HepG2 (cell line): ENCODE results near the gene FAM200B. TPM values are rescaled to one million over a fixed set of nuclear protein-coding genes. Genes with fewer than 3 reads are reported as not detected.

Source experiments
- ATAC-seq: fragments of 200-7000 bp; cut with Tn5 transposase; 3 replicates; pipeline ENCODE4 v1.9.1; 2020; ENCODE audit warnings: mild to moderate bottlenecking, moderate library complexity
- BruUV-seq: library from RNA; stranded (reverse); fragments of 400-500 nt; replicated peaks from 2 replicates; lab custom pipeline; 2021; lab: Mats Ljungman, UMichigan
- CTCF ChIA-PET: fragments of 300-600 bp; formaldehyde crosslinking; extraction: SDS; loops from one replicate; lab custom pipeline; 2021; ENCODE audit warnings: low total read pairs, inconsistent platforms, low intra/inter-chr PET ratio; lab: Yijun Ruan, JAX
- POLR2A ChIA-PET: fragments of 350-600 bp; sonication (Branson Sonifier 250); formaldehyde crosslinking; loops from one replicate; lab custom pipeline; 2020; ENCODE audit warnings: antibody characterized with exemption, inconsistent platforms; lab: Yijun Ruan, JAX
- DNase-seq: peaks from one replicate; pipeline ENCODE4 v3.0.0-alpha.2; 2015; ENCODE audit warnings: low spot score
- FAIRE-seq: peaks from 3 replicates; lab custom pipeline; 2011; peaks lifted over from hg19 to GRCh38; lab: Jason Lieb, UNC
- H2AFZ ChIP-seq: one replicate; pipeline ENCODE4 v1.6.1; 2011; ENCODE audit warnings: low read length, inconsistent platforms
- H3K27ac ChIP-seq: fragments of 300-600 bp; 3 replicates; pipeline ENCODE4 v1.8.0; 2011; ENCODE audit warnings: mixed run types, mild to moderate bottlenecking, mixed read lengths, low read length, inconsistent platforms; ENCODE audit not compliant: insufficient read depth; ENCODE audit errors: extremely low read length
- H3K27me3 ChIP-seq, 2 experiments: fragments of 200-600 bp in 1 of 2; 2 replicates in 1 of 2; 3 replicates in 1 of 2; pipeline versions ENCODE4 v1.6.0 to v1.8.0; 2011; ENCODE audit warnings: low read length in 2 of 2, mild to moderate bottlenecking in 2 of 2, moderate library complexity in 2 of 2, inconsistent platforms in 1 of 2; ENCODE audit not compliant: insufficient read depth in 2 of 2, control insufficient read depth in 1 of 2
- H3K36me3 ChIP-seq, 2 experiments: fragments of 200-600 bp in 1 of 2; replicated peaks in 1 of 2; 2 replicates in 1 of 2; 3 replicates in 1 of 2; pipeline versions ENCODE4 v1.5.1 to v1.8.0; 2011; ENCODE audit warnings: low read length in 2 of 2, inconsistent platforms in 1 of 2; ENCODE audit not compliant: insufficient read depth in 2 of 2, control insufficient read depth in 1 of 2
- H3K4me1 ChIP-seq: 2 replicates; pipeline ENCODE4 v1.5.1; 2012; ENCODE audit warnings: low read length, inconsistent platforms; ENCODE audit not compliant: insufficient read depth
- H3K4me2 ChIP-seq: 2 replicates; pipeline ENCODE4 v1.6.0; 2011; ENCODE audit warnings: low read depth, low read length, inconsistent platforms
- H3K4me3 ChIP-seq, 3 experiments: fragments of 200-600 bp in 1 of 3; sonication (generic), shearing (Covaris generic) in 1 of 3; replicated peaks in 1 of 3; 2 replicates each; pipeline ENCODE4 v1.5.1; 2011 to 2016; ENCODE audit warnings: low read length in 3 of 3, inconsistent platforms in 2 of 3, low read depth in 2 of 3, mild to moderate bottlenecking in 2 of 3, control low read depth in 1 of 3, mixed read lengths in 1 of 3; ENCODE audit not compliant: insufficient read depth in 1 of 3
- H3K79me2 ChIP-seq: one replicate; pipeline ENCODE4 v1.6.1; 2011; ENCODE audit warnings: low read length, inconsistent platforms; ENCODE audit not compliant: insufficient read depth
- H3K9ac ChIP-seq: 2 replicates; pipeline ENCODE4 v1.6.0; 2011; ENCODE audit warnings: mild to moderate bottlenecking, low read depth, low read length, inconsistent platforms; ENCODE audit not compliant: insufficient read depth
- H3K9me3 ChIP-seq: 2 replicates; pipeline ENCODE4 v1.5.1; 2012; ENCODE audit warnings: mild to moderate bottlenecking, low read length
- H4K20me1 ChIP-seq: 2 replicates; pipeline ENCODE4 v1.6.0; 2011; ENCODE audit warnings: inconsistent platforms, mild to moderate bottlenecking, low read length, moderate library complexity; ENCODE audit not compliant: insufficient read depth
- BCL6 ChIP-seq: IDR thresholded peaks from 2 replicates; pipeline ENCODE4 v1.6.1; 2016; ENCODE audit warnings: missing genetic modification reagents, missing compliant biosample characterization
- CEBPB ChIP-seq: IDR thresholded peaks from 2 replicates; pipeline ENCODE4 v1.6.1; 2011; ENCODE audit warnings: low read depth, low read length, improper control_type of control experiment, borderline replicate concordance
- FOXA3 ChIP-seq: IDR thresholded peaks from 2 replicates; pipeline ENCODE4 v1.6.1; 2016; ENCODE audit warnings: missing genetic modification reagents, missing compliant biosample characterization
- HMGA1 ChIP-seq: sonication (generic); formaldehyde crosslinking; conservative IDR thresholded peaks from 2 replicates; pipeline ENCODE4 v1.4.0; 2020; ENCODE audit warnings: missing genetic modification reagents
- HNRNPL ChIP-seq: fragments of 200-400 bp; formaldehyde crosslinking; IDR thresholded peaks from 2 replicates; pipeline ENCODE4 v1.6.1; 2017; ENCODE audit warnings: mild to moderate bottlenecking, low read depth, low read length
- PBX2 ChIP-seq: IDR thresholded peaks from 2 replicates; pipeline ENCODE4 v1.6.1; 2016; ENCODE audit warnings: control low read depth
- TBX3 ChIP-seq: fragments of 450-650 bp; IDR thresholded peaks from 2 replicates; pipeline ENCODE4 v1.6.1; 2017; ENCODE audit warnings: antibody characterized with exemption, mild to moderate bottlenecking, inconsistent platforms, borderline replicate concordance
- USF2 ChIP-seq, 2 experiments: sonication (generic) in 1 of 2; formaldehyde crosslinking in 1 of 2; IDR thresholded peaks; 2 replicates each; pipeline versions ENCODE4 v1.5.1 to v1.6.1; 2011 to 2020; ENCODE audit warnings: borderline replicate concordance in 1 of 2, low read depth in 1 of 2, low read length in 1 of 2, mild to moderate bottlenecking in 1 of 2, missing genetic modification reagents in 1 of 2, moderate library complexity in 1 of 2
- ZBTB34 ChIP-seq: sonication (generic); formaldehyde crosslinking; IDR thresholded peaks from 2 replicates; pipeline ENCODE4 v1.8.0; 2022; ENCODE audit warnings: mild to moderate bottlenecking, missing genetic modification reagents
- ZBTB37 ChIP-seq: sonication (generic); formaldehyde crosslinking; IDR thresholded peaks from 2 replicates; pipeline ENCODE4 v1.4.0; 2020; ENCODE audit warnings: mild to moderate bottlenecking, missing genetic modification reagents
- ZMYM2 ChIP-seq: sonication (generic); formaldehyde crosslinking; IDR thresholded peaks from 2 replicates; pipeline ENCODE4 v1.8.0; 2022; ENCODE audit warnings: mild to moderate bottlenecking, missing genetic modification reagents
- ZNF205 ChIP-seq: IDR thresholded peaks from 2 replicates; pipeline ENCODE4 v1.6.1; 2018; ENCODE audit warnings: missing biosample characterization, missing genetic modification reagents
- ZNF543 ChIP-seq: sonication (generic); formaldehyde crosslinking; IDR thresholded peaks from 2 replicates; pipeline ENCODE4 v1.4.0; 2020; ENCODE audit warnings: mild to moderate bottlenecking, missing genetic modification reagents
- ZNF749 ChIP-seq: sonication (generic); formaldehyde crosslinking; IDR thresholded peaks from 2 replicates; pipeline ENCODE4 v1.8.0; 2022; ENCODE audit warnings: mild to moderate bottlenecking, missing genetic modification reagents, moderate library complexity, borderline replicate concordance
- WGBS: methylation state at CpG from one replicate; pipeline ENCODE4 v1.1.6; 2017; ENCODE audit warnings: low lambda C conversion rate; 5-methylcytosine and 5-hydroxymethylcytosine counted together
- in situ Hi-C: cut with HindIII; loops from 2 replicates; pipeline ENCODE4 v1.10.0; 2017; ENCODE audit warnings: low pct_unique_long_range_greater_than_20kb; ENCODE audit not compliant: extremely low pct_ligation_motif_present
- intact Hi-C: fragments of 100-400 bp; cut with micrococcal nuclease; formaldehyde crosslinking; loops from one replicate; pipeline ENCODE4 v1.10.0; 2022; ENCODE audit not compliant: unreplicated experiment
- polyA plus RNA-seq, 8 experiments: library from polyadenylated mRNA; depleted of rRNA in 3 of 8; stranded (reverse) in 7 of 8; unstranded in 1 of 8; fragments of >200 nt; fragmentation: Illumina TruSeq in 4 of 8; extraction: Trizol in 4 of 8; gene quantifications; 2 replicates each; pipeline versions ENCODE4 v1.2.1 to v1.2.3, GENCODE V29; 2011 to 2016; ENCODE audit warnings: low read depth in 4 of 8, missing spikeins in 1 of 8, mixed read lengths in 1 of 8; ENCODE audit not compliant: insufficient read depth in 1 of 8
- total RNA-seq, 5 experiments: library from RNA; depleted of rRNA; stranded (reverse); fragments of >200 nt; fragmentation: Illumina TruSeq; extraction: Trizol; gene quantifications; 2 replicates each; pipeline ENCODE4 v1.2.3, GENCODE V29; 2016; ENCODE audit warnings: low read depth in 1 of 5

FAM200B gene
- total and polyA plus RNA-seq, 2 of the 13 experiments (the other 11 are each of a cell fraction or from before 2014, with no cell fraction given), result 25.6 to 41.8 TPM

- TF ChIP-seq TBX3 (no peak), ZNF749 (CRISPR knock-in tag) (no peak), ZNF543 (no peak), HMGA1 (no peak)
Measured at GRCh38 chr4:15654593-15655222, 26.9 kb upstream of the FAM200B start (continued).

- intact Hi-C loops (loop anchor here (10.0 kb wide), 1 partner anchor 651 kb away; the partner anchor contains the start of gene CPEB2), in situ Hi-C loops (loop anchor here (25.0 kb wide), 1 partner anchor 643 kb away; the partner anchor contains the start of gene CPEB2)
- no peaks in the 10 kb centered on the region for H4K20me1 ChIP-seq
- FAIRE-seq, result no peak
- WGBS, result 64% methylated on average over 32 of the region's 85 CpGs
- peaks cover 41% of the 10 kb centered on the region for H3K79me2 ChIP-seq
- H3K27me3 ChIP-seq, result no peaks in the 10 kb centered on the region; a peak in 1 of 5 replicates
- DNase-seq, result peak; percentile 56
- peak within 1 kb of the TSS; percentile 87 for H3K9ac ChIP-seq
- CTCF ChIA-PET, result no interaction called here
- H3K27ac ChIP-seq, result peak within 1 kb of the TSS; percentile 85
- H2AFZ ChIP-seq, result peak within 1 kb of the TSS; percentile 31
- no peaks in the 10 kb centered on the region for H3K9me3 ChIP-seq
- H3K4me1 ChIP-seq, result peaks cover 45% of the 10 kb centered on the region
- peak; percentile 76 for ATAC-seq
- BruUV-seq, result TSS peak; percentile 86
- no peaks in the 10 kb centered on the region for H3K36me3 ChIP-seq
- POLR2A ChIA-PET, result interaction anchor here (0.6 to 4.8 kb wide), 7 partner anchors 9 to 85 kb away, joined by 3 to 36 read pairs (median 4); partner anchors contain the start of gene FAM200B
- H3K4me3 ChIP-seq, result peak within 1 kb of the TSS; percentile 71 to 98 (median 90)
- H3K4me2 ChIP-seq, result peak within 1 kb of the TSS; percentile 84
- no peak for TF ChIP-seq ZBTB37
- peak; percentile 67; the same call in 1 of the 2 replicates for TF ChIP-seq USF2 (IDR thresholded peaks at IDR 0.05; ENCODE audit: low read depth, low read length)
- TF ChIP-seq USF2 (CRISPR knock-in tag; IDR thresholded peaks at IDR 0.05; ENCODE audit: borderline replicate concordance), result peak; percentile 77; the same call in 1 of the 2 replicates
- TF ChIP-seq HNRNPL, result 0 out of 2 replicates have a peak, but pooled peaks have one; percentile 46
- TF ChIP-seq ZBTB34 (CRISPR knock-in tag), result 0 out of 2 replicates have a peak, but pooled peaks have one; percentile 46
- no peak for TF ChIP-seq CEBPB
- TF ChIP-seq FOXA3 (CRISPR knock-in tag), result 0 out of 2 replicates have a peak, but pooled peaks have one; percentile 12
- no peak for TF ChIP-seq ZNF205 (CRISPR knock-in tag)
- peak; percentile 5; the same call in 1 of the 2 replicates for TF ChIP-seq BCL6 (CRISPR knock-in tag)
- no peak for TF ChIP-seq PBX2 (CRISPR knock-in tag)
- TF ChIP-seq ZMYM2 (CRISPR knock-in tag), result 0 out of 2 replicates have a peak, but pooled peaks have one; percentile 45
Measured at GRCh38 chr4:15655223-15656037, 26.2 kb upstream of the FAM200B start, which contains the start of gene FBXL5. TSS of gene FBXL5 (minus strand) at chr4:15655357. CDS start at chr4:15655287, 70 bp downstream.
